Stimulated activated CD8-positive, alpha-beta memory T cell treated with anti-CD3 and anti-CD28 coated beads, Interleukin-7, amount 100 ng/mL, for 1 hour (primary cell): ENCODE data around the gene STK33.
"Not testable (repeated sequence)": the region's sequence is repeated elsewhere in the genome, so short reads cannot be mapped to it uniquely, and the experiment has no call there.

ENCODE experiments used
- DNase-seq, 2 donors: peaks; one replicate each; pipeline ENCODE4 v3.0.0-alpha.2; 2020; ENCODE audit warnings: low read depth in 2 of 2

Gene STK33

GRCh38 chr11:8543278-8543677 lies 50.8 kb downstream of the STK33 start:
- no peak for DNase-seq

- no peak for DNase-seq
Measured at GRCh38 chr11:8541448-8541847, 52.6 kb downstream of the STK33 start.

GRCh38 chr11:8533332-8533731 lies 60.7 kb downstream of the STK33 start:
- no peak for DNase-seq

DNA sequence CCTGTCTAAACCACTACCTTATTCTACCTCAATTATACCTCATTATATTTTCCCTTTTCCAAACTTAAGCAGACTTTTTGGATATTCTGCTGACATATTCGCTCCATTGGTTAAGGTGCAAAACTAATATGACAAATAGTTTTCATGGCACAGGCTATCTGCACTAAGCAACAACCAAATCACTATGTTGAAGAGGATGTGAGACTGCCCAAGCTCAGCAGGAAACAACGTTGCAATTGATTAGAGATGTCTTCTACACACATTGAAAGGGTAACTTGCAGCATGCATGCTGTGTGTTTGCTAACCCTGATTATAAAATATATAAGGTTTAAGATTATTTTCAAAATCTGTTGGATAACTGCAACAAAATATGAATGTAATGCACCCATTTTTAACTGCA lies 61.6 kb downstream of the STK33 start:
- no peak for DNase-seq

DNA sequence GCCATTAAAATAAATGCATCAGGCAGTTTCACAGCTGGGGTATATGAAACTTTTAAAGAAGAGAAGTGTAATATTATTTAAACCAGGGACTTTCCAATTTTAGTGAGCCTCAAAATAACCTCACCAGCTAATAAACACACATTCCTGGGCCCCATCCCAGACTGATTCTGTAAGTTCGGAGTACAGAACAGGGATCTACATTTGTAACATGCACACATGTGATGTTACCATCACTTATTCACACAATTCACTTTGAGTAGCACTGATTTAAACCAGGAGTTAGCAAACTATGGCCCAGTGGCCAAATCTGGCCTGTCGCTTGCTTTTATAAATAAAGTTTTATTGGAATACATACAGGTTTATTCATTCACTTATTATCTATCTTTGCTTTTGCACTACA lies 62.0 kb downstream of the STK33 start:
- no peak for DNase-seq

GRCh38 chr11:8531312-8531711 lies 62.7 kb downstream of the STK33 start:
- no peak for DNase-seq

- no peak for DNase-seq
Measured at GRCh38 chr11:8527939-8528338, 66.1 kb downstream of the STK33 start.

DNA sequence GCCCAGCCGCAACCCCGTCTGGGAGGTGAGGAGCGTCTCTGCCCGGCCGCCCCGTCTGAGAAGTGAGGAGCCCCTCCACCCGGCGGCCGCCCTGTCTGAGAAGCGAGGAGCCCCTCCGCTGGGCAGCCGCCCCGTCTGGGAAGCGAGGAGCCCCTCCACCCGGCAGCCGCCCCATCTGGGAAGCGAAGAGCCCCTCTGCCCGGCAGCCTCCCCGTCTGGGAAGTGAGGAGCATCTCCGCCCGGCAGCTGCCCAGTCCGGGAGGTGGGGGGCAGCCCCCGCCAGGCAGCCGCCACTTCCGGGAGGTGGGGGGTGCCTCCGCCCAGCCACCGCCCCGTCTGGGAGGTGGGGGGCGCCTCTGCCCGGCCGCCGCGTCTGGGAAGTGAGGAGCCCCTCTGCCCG lies 70.6 kb downstream of the STK33 start:
- DNase-seq = no peak

- DNase-seq = no peak
Measured at GRCh38 chr11:8512547-8512946, 81.5 kb downstream of the STK33 start.

DNA sequence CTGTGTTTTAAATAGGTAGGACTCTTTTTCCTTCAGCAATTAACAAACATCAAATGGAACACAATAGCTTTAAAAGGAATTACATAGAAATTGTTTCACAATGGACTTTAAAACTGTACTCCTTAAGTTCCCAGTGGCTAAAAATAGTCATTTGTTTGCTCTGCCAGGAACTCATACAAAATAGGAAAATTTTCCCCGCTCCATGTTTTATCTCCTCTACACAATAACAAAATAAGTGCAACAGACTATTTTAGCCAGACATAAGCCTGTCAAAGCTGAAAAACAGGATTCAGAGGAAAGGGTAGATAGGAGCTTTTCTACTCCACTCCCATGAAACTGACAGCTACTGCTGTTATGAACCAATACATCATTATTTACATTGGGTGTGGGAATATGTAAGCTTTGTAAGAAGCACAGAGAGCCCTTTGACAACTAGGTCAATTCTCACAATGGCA lies 90.1 kb downstream of the STK33 start:
- no peak for DNase-seq

DNA sequence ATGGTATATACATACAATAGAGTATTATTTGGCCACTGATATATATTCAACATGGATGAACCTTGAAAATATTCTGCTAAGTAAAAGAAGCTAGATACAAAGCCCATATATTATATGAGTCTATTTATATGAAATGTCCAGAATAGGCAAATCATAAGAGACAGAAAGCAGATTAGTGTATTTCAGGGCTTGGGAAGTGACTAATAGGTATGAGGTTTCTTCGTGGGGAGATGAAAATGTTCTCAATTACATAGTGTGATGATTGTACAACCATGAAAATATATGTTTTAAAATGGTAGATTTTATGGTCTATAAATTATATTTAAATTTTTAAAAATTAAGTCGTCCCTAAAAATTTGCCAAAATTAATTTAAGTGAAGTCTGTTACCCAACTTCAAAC lies 92.2 kb downstream of the STK33 start:
- DNase-seq = no peak

GRCh38 chr11:8488395-8488794 lies 105.6 kb downstream of the STK33 start:
- no peak for DNase-seq

GRCh38 chr11:8487261-8487660 lies 106.8 kb downstream of the STK33 start:
- DNase-seq = no peak

- no peak for DNase-seq
Measured at GRCh38 chr11:8484251-8484650, 109.8 kb downstream of the STK33 start.

GRCh38 chr11:8480858-8481257 lies 113.2 kb downstream of the STK33 start:
- DNase-seq = no peak

DNA sequence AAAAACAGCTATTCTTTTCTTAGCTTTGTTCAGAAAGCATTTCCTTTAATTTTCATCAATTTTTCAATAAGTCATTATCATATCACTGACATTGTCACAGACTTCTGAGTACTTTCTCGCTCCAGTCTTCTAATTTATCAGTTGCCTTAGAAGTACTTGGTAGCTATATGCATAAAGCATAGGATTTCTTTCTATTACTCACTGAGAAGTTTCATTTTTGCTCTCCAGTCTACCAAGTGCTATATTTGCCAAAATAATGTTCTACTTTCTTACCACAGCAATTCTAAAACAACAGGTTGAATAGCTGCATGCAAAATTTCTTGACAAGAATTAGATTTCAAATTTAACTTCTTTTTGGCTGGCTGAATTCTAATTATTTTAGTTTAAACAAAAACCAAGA lies 116.3 kb downstream of the STK33 start:
- DNase-seq = no peak

DNA sequence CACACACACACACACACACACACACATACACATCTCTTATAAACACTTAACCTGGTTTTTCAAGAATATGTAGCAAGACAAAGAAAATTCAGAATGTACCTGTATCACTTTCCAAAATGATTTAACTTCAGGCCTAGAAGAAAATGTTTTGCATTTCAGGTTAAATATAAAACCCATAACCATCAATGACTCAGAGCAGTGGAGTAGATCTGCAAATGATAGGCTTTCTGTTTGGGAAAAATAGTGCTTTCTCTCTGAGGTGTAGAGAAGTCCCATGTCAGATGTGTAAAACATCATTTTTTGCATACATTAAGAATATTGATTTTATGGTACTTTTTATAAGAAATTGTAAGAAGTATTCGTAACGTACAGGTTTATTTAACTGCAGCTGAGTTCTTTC lies 116.9 kb downstream of the STK33 start:
- no peak for DNase-seq

- not testable (repeated sequence) for DNase-seq
Measured at GRCh38 chr11:8467806-8468205, 126.2 kb downstream of the STK33 start.

GRCh38 chr11:8467356-8467755 lies 126.7 kb downstream of the STK33 start:
- not testable (repeated sequence) for DNase-seq

GRCh38 chr11:8466884-8467283 lies 127.1 kb downstream of the STK33 start:
- DNase-seq = not testable (repeated sequence)

DNA sequence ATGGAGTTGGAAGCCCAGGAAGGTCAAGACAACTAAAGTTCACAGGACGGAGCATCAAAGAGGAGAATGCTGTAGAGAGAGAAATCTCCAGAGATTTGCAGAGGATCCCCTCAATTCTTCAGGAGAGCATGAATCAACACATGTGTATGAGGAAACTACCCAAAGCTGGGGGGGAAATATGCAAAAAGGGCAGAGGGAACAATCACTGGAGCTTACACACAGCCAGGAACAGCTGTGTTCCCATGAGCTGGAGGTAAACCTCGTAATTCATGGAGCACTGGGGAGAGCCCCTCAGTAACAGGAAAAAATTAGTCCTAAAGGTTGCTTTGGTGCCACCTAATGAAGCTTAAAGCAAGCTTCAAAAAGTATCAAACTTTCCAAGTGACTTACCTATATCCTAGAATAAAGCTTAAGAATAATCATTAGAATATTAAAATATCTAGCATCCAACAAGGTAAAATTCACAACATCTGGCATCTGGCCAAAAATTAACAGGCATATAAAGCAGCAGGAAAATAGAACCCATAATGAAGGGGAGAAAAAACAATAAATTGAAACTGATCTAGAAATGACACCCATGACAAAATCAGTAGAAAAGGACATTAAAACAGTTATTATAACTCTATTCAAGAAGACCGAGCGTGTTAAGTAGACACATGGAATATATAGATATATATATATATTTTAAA lies 134.2 kb downstream of the STK33 start:
- DNase-seq = no peak

DNA sequence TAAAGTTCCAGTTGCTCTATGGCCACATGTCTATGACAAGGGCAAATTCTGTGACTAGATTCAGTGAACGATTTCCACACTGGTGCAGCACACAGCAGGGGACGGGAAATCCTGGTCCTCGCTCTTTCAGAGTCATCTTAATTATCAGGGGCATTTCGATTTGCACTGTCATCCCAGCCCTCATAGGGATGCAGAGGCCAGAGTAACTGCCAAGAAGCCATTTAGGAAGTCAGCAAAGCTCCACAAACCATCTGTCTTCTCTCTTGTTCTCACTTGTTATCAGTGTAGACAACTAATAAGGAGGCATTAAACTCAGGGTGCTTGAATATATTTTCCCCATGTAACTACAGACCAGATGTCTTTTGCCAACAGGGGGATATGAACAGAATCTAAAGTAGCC lies 151.7 kb downstream of the STK33 start:
- DNase-seq = no peak

DNA sequence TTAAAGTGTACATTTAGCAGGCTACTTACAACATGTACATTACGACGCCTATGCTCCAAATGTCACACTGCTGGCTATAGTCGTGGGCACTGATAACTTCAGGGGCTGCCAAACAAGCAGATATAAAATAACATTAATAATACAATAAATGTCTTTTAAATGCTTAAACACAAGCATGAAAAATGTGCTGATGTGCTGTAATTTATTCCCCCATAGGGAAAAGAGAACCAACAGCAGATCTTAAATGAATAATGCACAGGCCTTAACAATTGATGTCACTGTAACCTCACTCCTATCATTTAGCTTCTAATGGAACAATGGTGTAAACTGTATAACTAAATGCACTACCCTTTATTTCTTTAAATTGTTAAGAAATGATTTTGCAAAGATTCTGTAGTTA lies 153.4 kb downstream of the STK33 start:
- DNase-seq = no peak

DNA sequence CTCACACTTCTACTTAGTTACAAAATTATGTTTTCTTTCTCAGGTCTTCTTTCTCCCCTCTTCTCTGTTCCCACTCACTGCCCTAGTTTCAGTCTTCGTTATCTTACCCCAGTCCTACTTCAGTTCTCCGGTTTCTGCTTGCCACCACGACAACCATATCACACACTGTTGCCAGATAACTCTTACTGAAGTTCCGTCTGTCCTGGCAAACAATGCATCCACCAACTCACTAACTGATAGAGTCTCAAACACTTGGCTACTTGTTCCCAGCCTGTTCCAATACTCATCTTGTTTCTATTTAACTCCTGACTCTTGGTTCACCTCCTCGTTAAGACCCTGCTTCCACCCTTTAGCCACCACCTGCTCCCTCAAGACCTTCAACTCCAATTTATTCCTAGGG lies 164.5 kb downstream of the STK33 start:
- no peak for DNase-seq
